Endothelial cell of umbilical vein (primary cell): Measurements from ENCODE around the gene EPN2. TPM values are rescaled to one million over a fixed set of nuclear protein-coding genes. Genes with fewer than 3 reads are reported as not detected.

Experiments
- BruUV-seq: library from RNA; stranded (reverse); fragments of 400-500 nt; replicated peaks from 2 replicates; lab custom pipeline; 2021; lab: Mats Ljungman, UMichigan
- CTCF ChIA-PET: fragments of 300-600, 350-600 bp; sonication (Branson Sonifier 250); formaldehyde crosslinking; loops from one replicate; lab custom pipeline; 2021; ENCODE audit warnings: antibody characterized with exemption, inconsistent platforms; lab: Charles Lee
- POLR2A ChIA-PET: fragments of 300-600, 350-600 bp; sonication (Branson Sonifier 250); formaldehyde crosslinking; loops from one replicate; lab custom pipeline; 2021; ENCODE audit warnings: antibody characterized with exemption, inconsistent platforms; lab: Charles Lee
- DNase-seq: peaks from one replicate; pipeline ENCODE4 v3.0.0-alpha.2; 2011; ENCODE audit warnings: low read depth, low spot score
- FAIRE-seq: peaks from 2 replicates; lab custom pipeline; 2011; peaks lifted over from hg19 to GRCh38; lab: Jason Lieb, UNC
- H2AFZ ChIP-seq: 2 replicates; pipeline ENCODE4 v1.6.0; 2012; ENCODE audit warnings: low read depth, low read length, control low read depth, inconsistent platforms
- H3K27ac ChIP-seq: 2 replicates; pipeline ENCODE4 v1.5.1; 2011; ENCODE audit warnings: low read depth, mild to moderate bottlenecking, control low read depth, low read length, moderate library complexity; ENCODE audit not compliant: insufficient read depth
- H3K27me3 ChIP-seq, 2 experiments: 2 replicates each; pipeline versions ENCODE4 v1.6.0 to v1.6.1; 2011; ENCODE audit warnings: low read length in 2 of 2, mixed read lengths in 1 of 2; ENCODE audit not compliant: control insufficient read depth in 2 of 2, insufficient read depth in 2 of 2
- H3K36me3 ChIP-seq, 2 experiments: 2 replicates in 1 of 2; 3 replicates in 1 of 2; pipeline ENCODE4 v1.5.1; 2011; ENCODE audit warnings: low read length in 2 of 2, mild to moderate bottlenecking in 1 of 2, moderate library complexity in 1 of 2; ENCODE audit not compliant: control insufficient read depth in 2 of 2, insufficient read depth in 2 of 2; ENCODE audit errors: extremely low read depth in 1 of 2
- H3K4me1 ChIP-seq: 3 replicates; pipeline ENCODE4 v1.5.1; 2011; ENCODE audit warnings: mild to moderate bottlenecking, low read length; ENCODE audit not compliant: control insufficient read depth, insufficient read depth; ENCODE audit errors: extremely low read depth
- H3K4me2 ChIP-seq: 2 replicates; pipeline ENCODE4 v1.6.1; 2011; ENCODE audit warnings: low read length, control low read depth, mixed read lengths; ENCODE audit not compliant: insufficient read depth
- H3K4me3 ChIP-seq, 3 experiments: fragments of 200-600 bp in 1 of 3; sonication (generic), shearing (Covaris generic) in 1 of 3; replicated peaks in 1 of 3; 2 replicates each; pipeline ENCODE4 v1.5.1; 2011 to 2016; ENCODE audit warnings: control low read depth in 3 of 3, low read length in 3 of 3, mild to moderate bottlenecking in 2 of 3, inconsistent platforms in 1 of 3, low read depth in 1 of 3, moderate library complexity in 1 of 3; ENCODE audit not compliant: insufficient read depth in 1 of 3
- H3K79me2 ChIP-seq: 2 replicates; pipeline ENCODE4 v1.6.0; 2012; ENCODE audit warnings: low read length, inconsistent platforms; ENCODE audit not compliant: control insufficient read depth, insufficient read depth
- H3K9ac ChIP-seq: replicated peaks from 2 replicates; pipeline ENCODE3; 2011; ENCODE audit warnings: low read length, control low read depth; ENCODE audit not compliant: insufficient read depth; ENCODE audit errors: extremely low read depth
- H3K9me1 ChIP-seq: replicated peaks from 3 replicates; pipeline ENCODE4 v1.6.0; 2011; ENCODE audit warnings: mild to moderate bottlenecking, low read length; ENCODE audit not compliant: control insufficient read depth, insufficient read depth; ENCODE audit errors: extremely low read depth
- H3K9me3 ChIP-seq: replicated peaks from 2 replicates; pipeline ENCODE4 v1.5.1; 2012; ENCODE audit warnings: low read length, inconsistent platforms; ENCODE audit not compliant: control insufficient read depth, insufficient read depth
- H4K20me1 ChIP-seq: replicated peaks from 2 replicates; pipeline ENCODE3; 2011; ENCODE audit warnings: mild to moderate bottlenecking, low read length; ENCODE audit not compliant: control insufficient read depth, insufficient read depth; ENCODE audit errors: extremely low read depth
- FOS ChIP-seq: IDR thresholded peaks from 2 replicates; pipeline ENCODE4 v1.6.1; 2011; ENCODE audit warnings: mild to moderate bottlenecking, low read length, moderate library complexity, borderline replicate concordance; ENCODE audit not compliant: insufficient read depth
- JUN ChIP-seq: IDR thresholded peaks from 2 replicates; pipeline ENCODE4 v1.6.1; 2011; ENCODE audit warnings: borderline replicate concordance, low read depth; ENCODE audit not compliant: insufficient read length, insufficient read depth
- MAX ChIP-seq: IDR thresholded peaks from 2 replicates; pipeline ENCODE4 v1.6.1; 2011; ENCODE audit not compliant: insufficient read depth, insufficient read length
- dilution Hi-C: fragments of 300-500 bp; cut with MboI; formaldehyde crosslinking; loops from one replicate; pipeline ENCODE4 v1.15.0; 2019; ENCODE audit warnings: low sequenced_read_pairs; ENCODE audit not compliant: extremely low pct_ligation_motif_present
- intact Hi-C: fragments of 100-400 bp; cut with micrococcal nuclease; formaldehyde crosslinking; loops from one replicate; pipeline ENCODE4 v1.10.0; 2022
- polyA plus RNA-seq, 4 experiments: library from polyadenylated mRNA; depleted of rRNA in 3 of 4; stranded (reverse) in 3 of 4; unstranded in 1 of 4; fragments of >200 nt; gene quantifications; 2 replicates each; pipeline versions ENCODE4 v1.2.1 to v1.2.3, GENCODE V29; 2011 to 2012; ENCODE audit warnings: missing spikeins in 1 of 4
- total RNA-seq: library from RNA; stranded (reverse); gene quantifications from 2 replicates; pipeline ENCODE4 v1.2.3, GENCODE V29; 2021

The EPN2 gene
- total and polyA plus RNA-seq, 2 donors (not counting 3 experiments of a cell fraction or from before 2014, with no cell fraction given), result 40.3 to 70.5 TPM

- H4K20me1 ChIP-seq, result peaks cover 3% of the 10 kb centered on the region
- DNase-seq, result no peak
- H3K36me3 ChIP-seq, result no peaks in the 10 kb centered on the region
- no peak overlapping the region for H3K4me3 ChIP-seq
- dilution Hi-C loops, result no loop called here
- no peaks in the 10 kb centered on the region for H3K9me1 ChIP-seq
- ChIA-PET CTCF (no interaction called here), POLR2A (no interaction called here)
- H3K4me1 ChIP-seq, result peaks cover 4% of the 10 kb centered on the region
- BruUV-seq, result no TSS peak
- H2AFZ ChIP-seq, result no peak overlapping the region
- H3K27ac ChIP-seq, result no peak overlapping the region
- H3K4me2 ChIP-seq, result no peak overlapping the region
- intact Hi-C loops, result no loop called here
- no peaks in the 10 kb centered on the region for H3K9me3 ChIP-seq
- FAIRE-seq, result no peak
- H3K79me2 ChIP-seq, result peaks cover 74% of the 10 kb centered on the region
- no peak for TF ChIP-seq FOS
- H3K27me3 ChIP-seq, result no peaks in the 10 kb centered on the region
- no peak overlapping the region for H3K9ac ChIP-seq
Observed at GRCh38 chr17:19244357-19244756, 7.2 kb downstream of the EPN2 start.

- no peaks in the 10 kb centered on the region for H3K27me3 ChIP-seq
- peaks cover 3% of the 10 kb centered on the region for H4K20me1 ChIP-seq
- CTCF ChIA-PET, result interaction anchor here (0.6 kb wide), 1 partner anchor 19 kb away, joined by 4 read pairs; no protein-coding TSS in a partner anchor
- H3K27ac ChIP-seq, result no peak overlapping the region
- dilution Hi-C loops, result no loop called here
- TF ChIP-seq MAX, result no peak
- no peak for TF ChIP-seq JUN
- TF ChIP-seq FOS, result no peak
- H3K9me3 ChIP-seq, result no peaks in the 10 kb centered on the region
- POLR2A ChIA-PET, result no interaction called here
- intact Hi-C loops, result no loop called here
- H2AFZ ChIP-seq, result no peak overlapping the region
- DNase-seq (no peak), FAIRE-seq (no peak)
- H3K4me1 ChIP-seq, result peaks cover 6% of the 10 kb centered on the region
- BruUV-seq, result no TSS peak
- no peaks in the 10 kb centered on the region for H3K9me1 ChIP-seq
- no peak overlapping the region for H3K4me3 ChIP-seq
- no peak overlapping the region for H3K4me2 ChIP-seq
- no peaks in the 10 kb centered on the region for H3K36me3 ChIP-seq
- H3K9ac ChIP-seq, result no peak overlapping the region
- H3K79me2 ChIP-seq, result peaks cover 74% of the 10 kb centered on the region
Observed at GRCh38 chr17:19244781-19245180, 7.6 kb downstream of the EPN2 start.
